Stimulated activated CD4-positive, alpha-beta T cell treated with anti-CD3 and anti-CD28 coated beads, Interleukin-4, amount 100 ng/mL, for 48 hours (primary cell): Measurements from ENCODE around the gene TOX2.

Experiments
- DNase-seq, 2 donors: peaks; one replicate each; pipeline ENCODE4 v3.0.0-alpha.2; 2020; ENCODE audit warnings: low read depth in 2 of 2

The TOX2 gene

DNA sequence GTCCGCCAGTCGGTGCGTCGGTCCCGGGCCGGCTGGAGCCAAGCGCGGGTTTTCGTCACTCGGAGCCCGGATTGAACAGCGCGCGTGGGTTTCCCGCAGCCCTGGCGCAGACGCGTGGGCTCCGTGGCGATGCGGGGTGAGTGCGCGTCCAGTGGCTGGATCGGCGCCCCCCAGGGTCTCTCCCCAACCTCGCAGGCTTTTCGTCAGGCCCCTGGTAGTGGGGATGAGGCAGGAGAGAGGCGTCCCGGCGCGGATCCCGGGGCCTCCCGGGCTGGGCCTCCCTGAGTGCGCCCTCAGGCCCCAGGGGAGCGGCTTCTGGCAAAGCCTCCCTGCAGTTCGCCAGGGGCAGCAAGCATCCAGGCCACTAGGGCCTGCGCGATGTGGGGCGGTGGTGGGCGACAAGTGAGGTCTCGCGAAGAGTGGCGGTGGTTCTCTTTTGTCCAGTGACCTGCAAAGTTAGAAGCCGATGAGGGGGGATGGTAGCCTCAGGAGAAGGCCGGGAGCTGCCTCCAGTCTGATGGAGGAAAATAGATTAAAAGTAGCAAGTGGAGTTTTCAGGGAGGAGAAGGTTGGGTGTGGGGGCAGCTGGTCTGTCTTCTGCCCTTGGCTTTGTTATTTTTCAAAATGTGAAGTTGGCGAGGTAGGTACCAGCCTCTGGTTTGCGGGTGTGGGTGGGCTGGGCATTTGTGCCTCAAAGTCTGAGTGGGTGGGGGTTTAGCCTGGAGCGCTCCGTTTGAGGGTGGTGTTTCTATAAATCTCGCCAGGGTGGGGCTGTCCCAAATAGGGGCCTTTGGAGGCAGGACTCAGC, 1.6 kb downstream of the TOX2 start:
- no peak for DNase-seq

GRCh38 chr20:43916881-43917371, 2.3 kb downstream of the TOX2 start:
- DNase-seq = no peak

DNA sequence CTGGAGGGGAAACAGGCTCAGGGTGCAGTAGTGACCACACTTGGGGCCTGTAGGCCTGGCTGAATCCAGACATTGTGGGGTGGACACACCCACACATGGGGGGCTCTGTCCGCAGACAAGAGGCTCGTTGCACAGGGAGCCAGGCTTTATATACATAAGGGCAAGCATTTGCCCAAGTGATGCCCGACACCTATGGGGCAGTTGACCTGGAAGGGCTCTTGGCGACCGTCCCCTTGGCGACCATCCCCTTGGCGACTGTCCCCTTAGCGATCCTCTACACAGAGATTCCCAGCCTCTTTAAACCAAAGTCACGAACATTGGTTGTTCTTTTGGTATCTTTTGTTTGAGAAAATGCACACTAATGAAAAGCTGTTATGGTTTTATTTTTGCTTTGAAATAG, 2.7 kb downstream of the TOX2 start:
- no peak for DNase-seq

DNA sequence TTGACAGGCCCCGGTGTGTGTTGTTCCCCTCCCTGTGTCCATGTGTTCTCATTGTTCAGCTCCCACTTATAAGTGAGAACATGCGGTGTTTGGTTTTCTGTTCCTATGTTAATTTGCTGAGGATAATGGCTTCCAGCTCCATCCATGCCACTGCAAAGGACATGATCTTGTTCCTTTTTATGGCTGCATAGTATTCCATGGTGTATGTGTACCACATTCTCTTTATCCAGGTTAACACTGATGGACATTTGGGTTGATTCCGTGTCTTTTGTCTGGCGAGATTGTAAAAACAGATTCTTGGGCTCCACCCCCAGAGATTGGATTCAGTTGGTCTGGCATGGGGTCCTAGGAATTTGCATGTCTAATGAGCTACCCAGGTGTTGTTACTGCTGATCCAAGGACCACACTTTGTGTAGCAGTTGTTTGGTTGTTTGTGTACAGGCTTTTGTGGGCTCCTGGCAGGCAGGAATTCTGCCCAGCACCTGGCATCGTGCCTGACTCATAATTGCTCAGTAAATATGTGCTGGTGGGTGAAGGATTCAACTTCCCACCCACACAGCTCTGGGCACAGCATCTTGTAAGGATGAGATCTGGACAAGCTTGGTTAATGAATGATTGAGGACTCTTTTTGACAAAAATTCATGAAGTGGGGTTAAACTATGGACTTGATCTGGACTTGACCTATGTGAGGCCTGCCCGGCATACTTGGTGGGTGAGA, 5.2 kb downstream of the TOX2 start:
- no peak for DNase-seq

DNA sequence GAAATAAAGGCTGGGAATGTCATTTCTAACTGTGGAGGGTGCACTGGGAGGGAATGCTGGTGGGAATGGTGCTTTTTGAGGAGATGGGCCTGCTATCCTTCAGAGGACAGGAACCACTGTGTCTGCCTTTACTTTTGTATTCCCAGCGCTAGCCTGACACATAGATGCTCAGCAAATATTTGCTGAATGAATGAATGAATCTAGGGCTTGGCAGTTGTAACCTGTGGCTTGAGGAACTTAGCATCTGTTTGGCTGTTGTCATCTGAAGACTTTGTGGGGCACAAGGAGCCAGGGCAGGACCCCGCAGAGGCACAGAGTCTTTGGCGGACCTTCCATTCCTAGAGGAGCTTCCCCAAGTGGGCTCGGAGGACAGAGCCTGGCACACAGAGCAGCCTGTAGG, 6.1 kb downstream of the TOX2 start:
- DNase-seq = no peak

DNA sequence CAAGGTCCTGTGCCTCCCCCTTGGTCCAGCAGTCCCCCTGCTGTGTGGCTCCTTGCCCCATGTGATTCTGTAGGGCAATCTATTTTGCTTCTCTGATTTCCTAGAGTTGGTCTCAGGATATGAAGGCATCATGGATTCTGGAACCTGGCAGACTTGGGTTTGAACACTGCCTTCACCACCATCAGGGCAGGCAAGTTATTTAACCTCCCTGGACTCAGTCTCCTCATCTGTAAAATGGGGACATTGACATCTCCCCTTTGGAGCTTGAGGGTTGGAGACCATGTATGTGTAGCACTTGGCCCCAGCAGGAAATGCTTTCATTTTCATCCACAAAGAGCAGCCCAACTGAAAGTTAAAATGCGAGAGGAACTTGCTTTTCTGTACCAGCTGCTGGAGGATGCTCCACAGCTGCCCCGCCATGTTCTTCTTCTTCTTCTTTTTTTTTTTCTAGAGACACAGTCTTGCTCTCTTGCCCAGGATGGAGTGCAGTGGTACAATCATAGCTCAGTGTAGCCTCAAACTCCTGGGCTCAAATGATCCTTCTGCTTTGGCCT, 6.7 kb downstream of the TOX2 start:
- DNase-seq = no peak

DNA sequence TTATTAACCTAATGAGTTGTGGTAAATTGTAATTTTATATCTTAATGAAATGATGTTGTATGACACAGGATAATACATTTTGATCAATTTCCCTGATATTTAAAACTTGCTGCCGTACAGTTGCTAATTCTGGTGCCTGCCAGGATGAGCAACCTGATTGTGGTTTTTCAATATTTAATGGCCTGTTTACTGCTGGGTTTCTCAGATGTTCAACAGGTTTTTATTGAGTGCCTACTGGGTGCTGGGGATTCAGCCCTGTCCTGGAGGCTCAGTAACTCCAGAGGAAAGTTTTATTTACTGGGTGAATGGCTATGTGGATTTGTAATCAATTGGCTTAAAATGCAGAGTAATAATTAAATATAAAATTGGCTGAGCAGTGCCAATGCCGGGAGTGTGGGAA, 8.0 kb downstream of the TOX2 start:
- DNase-seq = no peak

GRCh38 chr20:43923322-43923721, 8.7 kb downstream of the TOX2 start:
- no peak for DNase-seq

DNA sequence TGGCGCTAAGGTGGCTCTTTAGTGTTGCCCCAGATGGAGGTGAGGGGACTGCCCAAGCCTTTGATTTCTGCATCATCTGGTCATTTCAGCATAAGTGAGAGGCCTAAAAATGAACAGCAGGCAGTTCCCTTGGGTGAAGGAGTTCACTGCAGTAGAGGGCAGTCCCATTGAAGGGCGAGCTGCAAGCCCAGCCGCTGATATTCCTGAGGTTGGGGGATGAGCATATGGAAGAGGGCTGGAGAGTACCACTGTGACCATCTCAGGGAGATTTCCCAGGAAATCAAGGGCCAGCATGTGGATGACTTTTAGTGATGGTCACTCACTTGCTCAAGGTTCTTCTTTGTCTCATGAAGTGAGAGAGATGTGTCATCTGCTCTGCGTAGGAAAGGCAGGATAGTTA, 9.3 kb downstream of the TOX2 start:
- DNase-seq = no peak

- DNase-seq = peak; percentile 54 to 56
These were observed 10.6 kb downstream of the TOX2 start for GRCh38 chr20:43925215-43925614.

- no peak for DNase-seq
These were observed 11.1 kb downstream of the TOX2 start for GRCh38 chr20:43925801-43926200.

GRCh38 chr20:43926287-43927050, 11.8 kb downstream of the TOX2 start:
- no peak for DNase-seq

DNA sequence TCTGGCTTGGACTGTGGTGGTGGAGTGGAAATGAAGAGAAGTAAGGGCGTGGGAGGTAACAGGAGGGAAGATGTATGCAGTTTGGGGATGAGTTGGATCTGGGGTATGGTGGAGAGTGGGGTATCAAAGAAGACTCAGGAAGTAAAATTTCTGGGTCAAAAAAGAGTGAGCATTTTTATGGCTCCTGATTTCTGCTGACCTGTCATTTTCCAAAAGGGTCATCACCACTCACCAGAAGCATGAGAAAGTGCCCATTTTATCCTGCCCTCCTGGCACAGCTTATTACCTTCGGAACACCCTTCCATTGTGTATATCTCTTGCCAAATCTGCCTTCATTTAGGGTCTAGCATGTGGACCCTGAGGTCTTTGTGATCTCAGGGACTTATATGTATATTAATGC, 17.3 kb downstream of the TOX2 start:
- no peak for DNase-seq

DNA sequence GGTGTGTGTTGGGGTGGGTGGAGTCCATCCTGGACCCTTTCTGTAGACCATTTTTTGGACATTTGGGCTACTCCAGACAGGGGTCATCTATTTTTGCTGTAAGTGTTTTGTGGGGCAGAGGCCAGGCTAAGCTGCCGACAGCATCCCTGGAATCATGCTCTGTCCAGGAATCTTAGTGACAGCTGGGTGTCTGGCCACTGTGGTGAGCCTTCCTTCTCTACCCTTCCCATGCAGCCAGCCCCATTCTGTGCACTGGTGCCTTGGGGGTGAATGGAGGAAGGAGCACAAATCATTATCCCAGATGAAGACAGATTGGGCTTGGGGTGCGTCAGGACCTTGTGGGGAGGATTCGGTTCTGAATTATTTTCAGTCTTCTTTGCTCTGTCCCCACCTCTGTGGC, 20.2 kb downstream of the TOX2 start:
- no peak for DNase-seq

GRCh38 chr20:43936104-43936770, 21.6 kb downstream of the TOX2 start:
- DNase-seq = no peak

DNA sequence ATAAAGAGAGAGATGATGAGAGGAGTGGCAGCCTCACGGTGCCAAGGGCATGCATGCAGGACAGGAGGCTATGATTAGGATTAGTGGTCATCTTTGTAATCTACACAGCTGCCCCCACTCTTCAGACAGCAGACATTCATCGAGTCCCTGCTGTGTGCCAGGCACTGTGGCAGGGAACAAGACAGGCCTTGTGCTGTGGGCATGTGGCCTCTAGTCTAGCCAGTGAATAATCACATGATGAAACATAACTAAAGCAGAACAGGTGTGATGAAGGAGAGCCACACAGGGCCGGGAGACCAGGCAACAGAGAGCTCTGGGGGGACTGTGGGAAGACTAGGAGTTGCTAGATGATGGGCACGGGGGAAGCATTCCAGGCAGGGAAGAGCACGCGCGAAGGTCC, 22.2 kb downstream of the TOX2 start:
- no peak for DNase-seq

GRCh38 chr20:43937591-43937990, 22.9 kb downstream of the TOX2 start:
- DNase-seq = no peak

DNA sequence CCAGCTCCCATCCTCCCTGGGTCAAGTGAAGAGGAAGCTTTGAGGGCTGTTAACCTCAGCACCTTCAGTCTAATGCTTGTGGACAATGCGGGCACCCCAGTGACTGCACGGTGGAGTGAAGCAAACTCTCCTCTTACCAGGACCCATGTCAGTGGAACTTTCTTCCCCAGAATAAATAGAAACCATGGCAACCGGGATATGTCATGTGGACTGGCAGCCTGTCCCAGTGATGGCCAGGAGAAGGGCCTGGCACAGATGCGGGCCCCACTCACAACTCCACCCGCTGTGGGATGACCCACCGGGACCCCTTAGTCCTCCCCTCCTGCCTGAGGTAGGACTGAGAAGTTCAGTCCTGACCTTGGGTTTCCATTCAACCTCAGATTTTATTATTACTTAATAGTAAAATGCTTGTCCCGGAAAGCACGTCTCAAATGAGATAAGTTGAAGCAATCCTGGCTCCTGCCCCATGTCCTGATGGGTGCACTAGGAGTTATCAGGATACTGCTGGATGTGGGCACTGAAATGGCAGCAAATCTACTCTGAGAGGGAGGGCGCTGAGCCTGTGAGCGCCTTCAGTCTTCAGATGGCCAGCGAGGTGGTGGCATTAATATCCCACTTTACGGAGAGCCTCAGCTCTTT, 23.5 kb downstream of the TOX2 start:
- no peak for DNase-seq

DNA sequence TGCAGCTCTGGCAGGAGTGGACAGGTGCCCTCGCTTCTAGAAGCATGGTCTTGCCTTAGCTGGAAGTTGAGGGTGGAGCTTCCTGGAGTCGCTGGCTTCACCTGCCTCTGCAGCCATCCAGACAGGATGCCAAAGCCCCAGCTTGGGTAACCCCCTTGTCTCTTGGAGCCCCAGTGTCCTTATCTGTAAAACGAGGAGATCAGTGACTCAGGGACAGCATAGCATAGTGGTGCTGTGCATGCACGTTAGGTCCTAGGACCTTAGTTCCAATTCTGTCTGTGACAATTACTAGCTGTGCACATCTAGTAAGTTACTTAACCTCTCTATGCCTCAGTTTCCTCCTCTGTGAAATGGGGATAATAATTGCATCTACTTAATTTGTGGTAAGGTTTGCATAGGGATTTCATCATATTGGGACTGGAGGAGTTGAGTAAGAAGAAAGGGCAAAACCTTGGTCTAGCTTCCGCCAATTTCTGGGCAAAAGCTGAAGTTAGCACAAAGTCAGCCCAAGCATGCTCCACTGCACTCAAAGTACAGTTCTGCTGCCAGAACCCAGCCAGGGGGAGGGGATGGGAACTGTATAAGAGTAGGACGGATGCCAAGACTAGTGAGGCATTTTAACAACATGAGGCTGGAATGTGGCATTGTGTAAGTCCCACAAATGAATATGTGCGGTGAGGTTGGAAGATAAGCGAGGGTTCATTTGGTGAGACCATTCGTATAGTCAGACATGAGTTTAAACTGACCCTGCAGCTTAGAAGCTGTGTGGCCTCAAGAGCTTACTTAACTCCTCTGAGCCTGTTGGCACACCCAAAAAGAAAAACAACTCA, 24.5 kb downstream of the TOX2 start:
- no peak for DNase-seq

GRCh38 chr20:43939762-43940121, 25.1 kb downstream of the TOX2 start:
- DNase-seq = no peak
